Hepatocyte (in vitro differentiated cells): ENCODE measurements around the gene IPO11. TPM values are rescaled to one million over a fixed set of nuclear protein-coding genes. Genes with fewer than 3 reads are reported as not detected.
"Not testable (repeated sequence)": the region's sequence is repeated elsewhere in the genome, so short reads cannot be mapped to it uniquely, and the experiment has no call there.

Experiments used
- DNase-seq: peaks from one replicate; pipeline ENCODE4 v3.0.0-alpha.2; 2016; ENCODE audit warnings: low spot score
- H2AFZ ChIP-seq: fragments of 200-600 bp; sonication (generic); 2 replicates; pipeline ENCODE4 v1.6.0; 2016; ENCODE audit warnings: antibody characterized with exemption, mild to moderate bottlenecking
- H3K27ac ChIP-seq: fragments of 200-600 bp; sonication (generic); 2 replicates; pipeline ENCODE4 v1.5.1; 2016; ENCODE audit warnings: mild to moderate bottlenecking
- H3K27me3 ChIP-seq: fragments of 200-600 bp; sonication (generic); 2 replicates; pipeline ENCODE4 v1.6.1; 2016
- H3K36me3 ChIP-seq: fragments of 200-600 bp; sonication (generic); replicated peaks from 2 replicates; pipeline ENCODE4 v1.5.1; 2016; ENCODE audit warnings: low read depth; ENCODE audit not compliant: insufficient read depth
- H3K4me1 ChIP-seq: fragments of 200-600 bp; sonication (generic); 2 replicates; pipeline ENCODE4 v1.5.1; 2016; ENCODE audit warnings: mild to moderate bottlenecking, moderate library complexity; ENCODE audit not compliant: insufficient read depth
- H3K4me2 ChIP-seq: fragments of 200-600 bp; sonication (generic); 2 replicates; pipeline ENCODE4 v1.6.0; 2016
- H3K4me3 ChIP-seq: fragments of 200-600 bp; sonication (generic); 2 replicates; pipeline ENCODE4 v1.5.1; 2016; ENCODE audit warnings: mild to moderate bottlenecking
- H3K79me2 ChIP-seq: fragments of 200-600 bp; sonication (generic); 2 replicates; pipeline ENCODE4 v1.6.0; 2017; ENCODE audit warnings: mild to moderate bottlenecking
- H3K9me2 ChIP-seq: fragments of 200-600 bp; sonication (generic); replicated peaks from 2 replicates; pipeline ENCODE4 v1.6.0; 2017; ENCODE audit warnings: mild to moderate bottlenecking; ENCODE audit not compliant: insufficient read depth
- H3K9me3 ChIP-seq: fragments of 200-600 bp; sonication (generic); 2 replicates; pipeline ENCODE4 v1.5.1; 2016; ENCODE audit warnings: low read depth, mild to moderate bottlenecking
- H4K20me1 ChIP-seq: fragments of 200-600 bp; sonication (generic); 2 replicates; pipeline ENCODE4 v1.6.0; 2016; ENCODE audit warnings: mild to moderate bottlenecking; ENCODE audit not compliant: insufficient read depth, poor library complexity, severe bottlenecking
- EZH2 ChIP-seq: fragments of 200-600 bp; sonication (generic); IDR thresholded peaks from 2 replicates; pipeline ENCODE4 v1.6.1; 2016; ENCODE audit warnings: antibody characterized with exemption, mild to moderate bottlenecking, borderline replicate concordance
- EZH2phosphoT487 ChIP-seq: fragments of 200-600 bp; sonication (generic); IDR thresholded peaks from one replicate; pipeline ENCODE4 v1.6.1; 2018; ENCODE audit warnings: antibody characterized with exemption, mild to moderate bottlenecking, low read depth, moderate library complexity; ENCODE audit not compliant: unreplicated experiment, severe bottlenecking
- WGBS: methylation state at CpG from one replicate; pipeline ENCODE4 v1.1.6; 2016; ENCODE audit warnings: low lambda C conversion rate; ENCODE audit errors: missing lambda C conversion rate; 5-methylcytosine and 5-hydroxymethylcytosine counted together
- polyA plus RNA-seq: library from polyadenylated mRNA; unstranded; fragments of >200 nt; fragmentation: Nextera tagmentation; extraction: Ambion mirVana; gene quantifications from 2 replicates; pipeline ENCODE4 v1.2.1, GENCODE V29; 2016
- total RNA-seq: library from RNA; depleted of rRNA; stranded (reverse); fragments of >200 nt; gene quantifications from 2 replicates; pipeline ENCODE4 v1.2.3, GENCODE V29; 2014
- TF ChIP-seq, protein P1 (sequence below): fragments of 200-600 bp; sonication (generic); IDR thresholded peaks from 2 replicates; pipeline ENCODE4 v1.5.1; 2016; ENCODE audit warnings: antibody characterized with exemption, mild to moderate bottlenecking; ENCODE audit not compliant: poor library complexity

IPO11 gene
- total and polyA plus RNA-seq, 2 experiments from 2014 or later = 10.3 to 24.2 TPM

DNA sequence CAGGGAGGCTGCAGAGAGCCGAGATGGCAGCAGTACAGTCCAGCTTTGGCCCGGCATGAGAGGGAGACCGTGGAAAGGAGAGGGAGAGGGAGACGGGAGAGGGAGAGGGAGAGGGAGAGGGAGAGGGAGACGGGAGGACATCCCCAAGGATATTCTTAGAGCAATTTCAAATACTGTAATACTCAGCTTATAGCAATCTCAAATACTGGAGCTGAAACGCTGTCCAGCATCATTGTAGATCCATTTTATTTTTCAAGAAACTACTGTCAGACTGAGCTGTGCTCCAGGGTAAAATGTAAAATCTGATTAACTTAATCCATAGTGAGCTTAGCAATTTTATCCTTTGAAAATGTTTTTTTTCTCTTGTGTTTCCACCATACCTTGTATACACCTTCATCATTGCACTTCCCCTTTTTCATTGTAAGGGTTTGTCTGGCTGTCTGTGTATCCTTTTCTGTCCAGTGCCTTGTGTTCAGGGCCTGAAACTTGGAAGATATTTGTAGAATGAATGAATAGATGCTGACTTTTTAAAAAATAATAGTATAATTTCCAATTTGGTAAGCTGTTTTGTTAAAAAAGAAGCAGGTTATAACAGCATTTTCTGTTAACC lies 102.1 kb downstream of the IPO11 start:
- Histone ChIP-seq H3K4me2 (no peak overlapping the region), H3K9me2 (no peaks in the 10 kb centered on the region), H3K4me3 (no peak overlapping the region), H4K20me1 (no peaks in the 10 kb centered on the region), H3K79me2 (no peaks in the 10 kb centered on the region), H3K27ac (no peak overlapping the region), H2AFZ (no peak overlapping the region), H3K27me3 (no peaks in the 10 kb centered on the region), H3K9me3 (no peaks in the 10 kb centered on the region), H3K36me3 (no peaks in the 10 kb centered on the region), H3K4me1 (no peaks in the 10 kb centered on the region)
- TF ChIP-seq, protein P1, sequence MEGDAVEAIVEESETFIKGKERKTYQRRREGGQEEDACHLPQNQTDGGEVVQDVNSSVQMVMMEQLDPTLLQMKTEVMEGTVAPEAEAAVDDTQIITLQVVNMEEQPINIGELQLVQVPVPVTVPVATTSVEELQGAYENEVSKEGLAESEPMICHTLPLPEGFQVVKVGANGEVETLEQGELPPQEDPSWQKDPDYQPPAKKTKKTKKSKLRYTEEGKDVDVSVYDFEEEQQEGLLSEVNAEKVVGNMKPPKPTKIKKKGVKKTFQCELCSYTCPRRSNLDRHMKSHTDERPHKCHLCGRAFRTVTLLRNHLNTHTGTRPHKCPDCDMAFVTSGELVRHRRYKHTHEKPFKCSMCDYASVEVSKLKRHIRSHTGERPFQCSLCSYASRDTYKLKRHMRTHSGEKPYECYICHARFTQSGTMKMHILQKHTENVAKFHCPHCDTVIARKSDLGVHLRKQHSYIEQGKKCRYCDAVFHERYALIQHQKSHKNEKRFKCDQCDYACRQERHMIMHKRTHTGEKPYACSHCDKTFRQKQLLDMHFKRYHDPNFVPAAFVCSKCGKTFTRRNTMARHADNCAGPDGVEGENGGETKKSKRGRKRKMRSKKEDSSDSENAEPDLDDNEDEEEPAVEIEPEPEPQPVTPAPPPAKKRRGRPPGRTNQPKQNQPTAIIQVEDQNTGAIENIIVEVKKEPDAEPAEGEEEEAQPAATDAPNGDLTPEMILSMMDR = no peak
- TF ChIP-seq EZH2phosphoT487 = no peak
- no peak for TF ChIP-seq EZH2
- WGBS = 89% methylated on average over 1 of the region's 6 CpGs
- DNase-seq = no peak

DNA sequence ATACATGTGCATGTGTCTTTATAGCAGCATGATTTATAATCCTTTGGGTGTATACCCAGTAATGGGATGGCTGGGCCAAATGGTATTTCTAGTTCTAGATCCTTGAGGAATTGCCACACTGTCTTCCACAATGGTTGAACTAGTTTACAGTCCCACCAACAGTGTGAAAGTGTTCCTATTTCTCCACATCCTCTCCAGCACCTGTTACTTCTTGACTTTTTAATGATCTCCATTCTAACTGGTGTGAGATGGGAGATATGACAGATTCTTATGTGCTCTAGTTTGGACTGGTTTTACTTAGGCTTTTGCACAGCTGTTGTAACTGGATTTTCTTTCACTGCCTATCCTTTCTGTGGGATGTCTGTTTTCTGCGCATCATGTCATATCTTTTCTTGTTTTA lies 108.2 kb downstream of the IPO11 start:
- H3K27me3 ChIP-seq, H3K79me2 ChIP-seq, H2AFZ ChIP-seq, H3K36me3 ChIP-seq, H4K20me1 ChIP-seq, H3K27ac ChIP-seq, DNase-seq, H3K4me2 ChIP-seq, H3K9me2 ChIP-seq, H3K4me3 ChIP-seq, H3K4me1 ChIP-seq, H3K9me3 ChIP-seq: not testable (repeated sequence)
- WGBS = 97% methylated on average over 1 of the region's 1 CpG

DNA sequence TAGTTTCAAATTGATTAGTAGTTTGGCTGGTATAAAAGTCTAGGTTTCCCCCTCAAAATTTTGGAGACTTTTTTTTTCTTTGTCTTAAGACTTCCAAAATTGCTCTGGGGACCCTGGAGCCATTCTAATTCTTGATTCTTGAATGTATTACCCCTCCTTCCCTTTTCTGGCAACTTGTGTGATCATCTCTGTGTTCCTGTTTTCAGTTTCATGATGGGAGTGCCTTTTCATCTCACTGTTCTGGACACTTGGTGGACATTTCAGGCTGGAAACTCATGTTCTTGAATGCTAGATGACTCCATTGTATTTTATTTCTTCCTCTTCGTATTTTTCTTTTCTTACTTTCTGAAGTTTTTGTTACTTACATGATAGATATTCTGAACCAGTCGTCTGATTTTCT lies 108.8 kb downstream of the IPO11 start:
- WGBS = 89% methylated on average over 2 of the region's 2 CpGs
- Histone ChIP-seq H3K27ac (no peak overlapping the region), H4K20me1 (no peaks in the 10 kb centered on the region), H3K4me3 (no peak overlapping the region), H3K4me1 (no peaks in the 10 kb centered on the region), H2AFZ (no peak overlapping the region), H3K27me3 (no peaks in the 10 kb centered on the region), H3K4me2 (no peak overlapping the region), H3K9me2 (no peaks in the 10 kb centered on the region), H3K9me3 (no peaks in the 10 kb centered on the region), H3K79me2 (peaks cover 2% of the 10 kb centered on the region), H3K36me3 (no peaks in the 10 kb centered on the region)
- TF ChIP-seq, protein P1 = no peak
- TF ChIP-seq EZH2phosphoT487 (no peak), EZH2 (no peak)
- DNase-seq = no peak

DNA sequence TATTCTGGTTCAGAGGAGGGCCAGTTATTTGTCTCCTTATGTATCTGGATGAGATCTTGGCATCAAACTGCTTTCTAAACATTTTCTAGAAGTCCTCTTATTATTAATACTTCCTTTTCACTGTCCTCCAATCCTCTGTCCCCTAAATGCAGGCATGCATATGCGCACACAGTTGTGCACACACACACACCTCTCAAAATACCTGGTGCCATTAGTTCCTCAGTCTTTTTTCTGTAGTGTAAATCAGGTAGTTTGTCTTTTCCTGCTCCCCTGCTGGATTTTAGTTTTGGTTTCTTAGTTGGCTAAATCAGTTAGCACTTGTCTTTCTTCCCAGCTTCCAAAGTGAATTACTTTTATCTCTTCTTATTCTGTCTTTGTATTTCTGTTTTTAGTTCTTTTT lies 110.2 kb downstream of the IPO11 start:
- Histone ChIP-seq H2AFZ (no peak overlapping the region), H3K9me2 (no peaks in the 10 kb centered on the region), H3K9me3 (no peaks in the 10 kb centered on the region), H3K27me3 (no peaks in the 10 kb centered on the region), H3K36me3 (no peaks in the 10 kb centered on the region), H3K4me1 (no peaks in the 10 kb centered on the region), H3K79me2 (peaks cover 2% of the 10 kb centered on the region), H4K20me1 (no peaks in the 10 kb centered on the region), H3K4me3 (no peak overlapping the region), H3K27ac (no peak overlapping the region), H3K4me2 (no peak overlapping the region)
- TF ChIP-seq, protein P1 = no peak
- no peak for DNase-seq
- WGBS = 96% methylated on average over 1 of the region's 1 CpG
